HG03095 (cell line): ENCODE measurements around the gene POTEH.
"Not testable (repeated sequence)": the region's sequence is repeated elsewhere in the genome, so short reads cannot be mapped to it uniquely, and the experiment has no call there.

ENCODE experiments used
- ATAC-seq: cut with Tn5 transposase; IDR thresholded peaks from one replicate; pipeline ENCODE4 v1.9.1; 2021; ENCODE audit warnings: moderate library complexity; ENCODE audit not compliant: unreplicated experiment

POTEH gene

GRCh38 chr22:15734411-15734810 lies 44.6 kb downstream of the POTEH start:
- ATAC-seq, result not testable (repeated sequence)

- ATAC-seq, result not testable (repeated sequence)
Observed at GRCh38 chr22:15738157-15738908, 48.5 kb downstream of the POTEH start.

DNA sequence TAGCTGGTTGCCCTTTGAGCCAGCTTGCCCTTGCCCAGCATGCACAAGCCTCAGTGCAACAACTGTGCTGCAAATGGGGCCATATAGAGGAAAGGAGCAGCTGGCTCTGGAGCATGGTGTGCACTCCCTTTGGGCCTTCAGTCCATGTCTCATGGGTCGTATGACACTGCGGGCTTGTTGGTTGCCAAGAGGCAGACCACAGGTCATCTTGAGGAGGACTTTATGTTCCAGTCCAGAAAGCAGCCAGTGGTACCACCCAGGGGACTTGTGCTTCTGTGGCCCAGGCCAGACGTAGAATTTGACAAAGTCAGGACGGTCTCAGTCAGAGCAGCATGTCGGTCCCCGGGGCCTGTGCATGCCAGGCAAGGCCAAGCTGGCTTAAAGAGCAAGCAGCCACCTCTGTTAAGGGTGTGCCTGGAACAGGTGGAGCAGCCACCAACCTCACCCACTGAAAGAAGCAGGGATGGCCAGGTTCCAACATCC lies 49.1 kb downstream of the POTEH start:
- ATAC-seq, result not testable (repeated sequence)

DNA sequence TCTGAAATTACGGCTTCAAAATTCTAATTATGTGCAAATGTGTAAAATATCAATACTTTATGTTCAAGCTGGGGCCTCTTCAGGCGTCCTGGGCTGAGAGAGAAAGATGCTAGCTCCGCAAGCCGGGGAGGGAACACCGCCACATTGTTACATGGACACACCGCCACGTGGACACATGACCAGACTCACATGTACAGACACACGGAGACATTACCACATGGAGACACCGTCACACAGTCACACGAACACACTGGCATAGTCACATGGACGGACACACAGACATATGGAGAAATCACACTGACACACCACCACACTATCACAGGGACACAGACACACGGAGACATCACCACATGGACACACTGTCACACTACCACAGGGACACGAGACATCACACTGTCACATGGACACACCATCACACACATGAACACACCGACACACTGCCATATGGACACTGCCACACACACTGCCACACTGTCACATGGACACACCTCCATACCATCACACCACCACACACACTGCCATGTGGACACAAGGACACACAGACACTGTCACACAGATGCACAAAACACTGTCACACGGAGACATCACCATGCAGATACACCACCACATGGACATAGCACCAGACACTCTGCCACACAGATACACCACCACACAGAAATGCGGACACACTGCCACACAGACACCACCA lies 58.0 kb downstream of the POTEH start:
- not testable (repeated sequence) for ATAC-seq

DNA sequence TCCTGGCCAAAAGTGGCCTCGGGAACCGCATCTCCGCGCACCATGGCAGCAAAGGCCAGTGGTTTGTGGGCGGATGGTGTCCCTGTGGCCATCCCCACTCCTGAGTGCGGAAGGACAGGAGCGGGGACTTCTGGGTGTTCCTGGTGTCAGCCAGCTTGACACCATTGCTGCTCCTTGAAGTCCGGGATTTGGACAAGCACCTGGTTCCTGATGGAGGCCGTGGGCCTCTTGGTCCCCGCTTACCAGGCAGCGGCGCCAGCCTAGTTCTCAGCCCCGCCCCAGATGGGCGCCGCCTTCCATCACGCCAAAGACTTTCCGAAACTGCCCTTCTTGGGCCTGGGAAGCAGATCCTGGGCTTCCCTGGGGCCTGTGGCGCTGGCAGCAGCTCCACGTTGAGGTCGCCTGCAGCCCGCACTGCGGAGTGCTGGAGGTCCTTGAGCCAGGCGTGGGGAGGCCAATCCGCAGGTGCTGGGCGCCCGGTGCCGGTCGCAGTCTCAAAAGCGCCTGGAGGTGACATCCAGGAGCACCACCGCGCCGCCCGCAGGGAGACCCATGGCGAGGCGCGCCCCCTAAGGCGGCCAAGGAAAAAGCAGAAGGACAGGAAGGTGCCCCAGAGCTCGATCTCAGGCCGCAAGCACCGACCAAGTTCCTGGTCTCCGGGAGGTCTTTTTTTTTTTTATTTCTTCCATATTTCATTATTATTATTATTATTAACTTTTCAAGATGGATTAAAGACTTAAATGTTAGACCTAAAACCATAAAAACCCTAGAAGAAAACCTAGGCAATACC lies 59.5 kb downstream of the POTEH start:
- not testable (repeated sequence) for ATAC-seq

GRCh38 chr22:15759443-15760097 lies 69.7 kb downstream of the POTEH start:
- not testable (repeated sequence) for ATAC-seq

DNA sequence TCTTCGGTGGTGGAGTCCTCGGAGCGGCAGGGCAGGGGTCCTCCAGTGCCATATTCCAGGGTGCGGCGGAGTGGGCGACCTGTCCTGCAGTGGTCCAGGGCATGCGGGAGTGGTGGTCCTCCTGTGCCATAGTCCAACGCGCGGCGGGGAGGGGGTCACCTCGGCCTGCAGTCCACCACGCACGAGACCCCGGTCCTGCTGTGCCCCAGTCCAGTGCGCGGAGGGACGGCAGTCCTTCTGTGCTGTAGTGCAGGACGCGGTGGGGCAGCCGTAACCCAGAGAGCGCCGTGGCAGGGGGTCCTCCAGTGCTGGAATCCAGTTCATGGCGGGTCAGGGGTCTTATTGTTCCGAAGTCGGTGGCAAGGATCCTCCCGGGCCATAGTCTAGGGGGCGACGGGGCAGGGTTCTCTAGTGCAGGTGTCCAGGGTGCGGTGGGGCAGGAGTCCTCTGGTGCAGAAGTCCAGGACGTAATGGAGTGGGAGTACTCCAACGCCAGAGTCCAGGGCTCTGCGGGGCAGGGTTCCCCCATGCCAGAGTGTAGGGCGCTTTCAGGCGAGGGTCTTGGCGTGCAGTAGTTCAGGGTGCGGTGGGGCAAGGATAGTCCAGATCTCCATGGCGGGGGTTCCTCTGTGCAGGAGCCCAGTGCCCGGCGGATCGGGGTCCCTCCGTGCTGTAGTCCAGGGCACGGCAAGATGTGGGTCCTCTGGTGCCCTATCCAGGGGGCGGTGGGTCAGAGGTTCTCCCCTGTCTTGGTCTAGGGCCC lies 70.7 kb downstream of the POTEH start:
- not testable (repeated sequence) for ATAC-seq

- ATAC-seq, result not testable (repeated sequence)
Observed at GRCh38 chr22:15761151-15761777, 71.4 kb downstream of the POTEH start.

DNA sequence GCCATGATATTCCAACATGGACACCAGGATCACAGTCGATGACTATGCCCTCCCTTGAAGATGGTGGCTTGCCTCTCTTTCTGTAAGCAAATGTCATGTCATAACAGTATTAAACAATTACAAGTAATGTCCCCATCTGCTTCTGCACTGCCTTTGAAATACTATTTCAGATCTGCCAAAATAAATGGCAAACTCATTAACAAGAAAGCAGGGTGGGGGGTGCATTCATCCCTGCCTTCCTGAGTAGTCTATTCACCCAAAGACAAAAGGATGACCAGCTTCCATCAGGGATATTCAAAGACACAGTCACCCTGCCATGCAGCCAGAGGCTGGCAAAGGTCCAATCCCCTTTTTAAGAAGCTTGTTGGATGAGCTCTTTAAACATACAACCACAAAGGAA lies 73.7 kb downstream of the POTEH start:
- not testable (repeated sequence) for ATAC-seq
